GM19328 (cell line): ENCODE measurements around the gene TOX3.

Experiments
- ATAC-seq: cut with Tn5 transposase; IDR thresholded peaks from one replicate; pipeline ENCODE4 v1.9.1; 2021; ENCODE audit warnings: mild to moderate bottlenecking, moderate library complexity; ENCODE audit not compliant: unreplicated experiment

Gene TOX3

GRCh38 chr16:52539191-52539590 lies 7.8 kb downstream of the TOX3 start:
- no peak for ATAC-seq

GRCh38 chr16:52538511-52538910 lies 8.4 kb downstream of the TOX3 start:
- no peak for ATAC-seq

GRCh38 chr16:52537516-52537915 lies 9.4 kb downstream of the TOX3 start:
- no peak for ATAC-seq

- ATAC-seq = no peak
These were observed 11.9 kb downstream of the TOX3 start for GRCh38 chr16:52535076-52535475.

GRCh38 chr16:52533296-52533695 lies 13.6 kb downstream of the TOX3 start:
- ATAC-seq = no peak

GRCh38 chr16:52532384-52532783 lies 14.6 kb downstream of the TOX3 start:
- no peak for ATAC-seq

- ATAC-seq = no peak
These were observed 17.7 kb downstream of the TOX3 start for GRCh38 chr16:52529226-52529625.

GRCh38 chr16:52528393-52529065 lies 18.4 kb downstream of the TOX3 start:
- ATAC-seq = no peak

- no peak for ATAC-seq
These were observed 20.1 kb downstream of the TOX3 start for GRCh38 chr16:52526830-52527229.

- no peak for ATAC-seq
These were observed 20.7 kb downstream of the TOX3 start for GRCh38 chr16:52526116-52526828.

GRCh38 chr16:52521570-52521969 lies 25.4 kb downstream of the TOX3 start:
- ATAC-seq = no peak

GRCh38 chr16:52518884-52519283 lies 28.1 kb downstream of the TOX3 start:
- ATAC-seq = no peak

- ATAC-seq = no peak
These were observed 31.8 kb downstream of the TOX3 start for GRCh38 chr16:52515068-52515671.

GRCh38 chr16:52512297-52512987 lies 34.5 kb downstream of the TOX3 start:
- no peak for ATAC-seq

GRCh38 chr16:52501746-52502145 lies 45.2 kb downstream of the TOX3 start:
- ATAC-seq = no peak

- no peak for ATAC-seq
These were observed 46.0 kb downstream of the TOX3 start for GRCh38 chr16:52500963-52501362.

- no peak for ATAC-seq
These were observed 47.9 kb downstream of the TOX3 start for GRCh38 chr16:52499060-52499440.

- ATAC-seq = no peak
These were observed 48.4 kb downstream of the TOX3 start for GRCh38 chr16:52498328-52499059.

- ATAC-seq = no peak
These were observed 49.7 kb downstream of the TOX3 start for GRCh38 chr16:52497067-52497816.
